SK-N-MC (cell line): ENCODE results near the gene PXN.
"Not testable (repeated sequence)": the region's sequence is repeated elsewhere in the genome, so short reads cannot be mapped to it uniquely, and the experiment has no call there.

Source experiments
- DNase-seq: peaks from one replicate; pipeline ENCODE4 v3.0.0-alpha.2; 2011; ENCODE audit warnings: low read depth, low spot score
- H3K27ac ChIP-seq: fragments of 200-600 bp; sonication (generic); 2 replicates; pipeline ENCODE4 v1.5.1; 2016; ENCODE audit warnings: mixed run types
- H3K36me3 ChIP-seq: fragments of 200-600 bp; sonication (generic); 2 replicates; pipeline ENCODE4 v1.6.1; 2017; ENCODE audit warnings: antibody characterized with exemption, low read length, mixed read lengths; ENCODE audit not compliant: insufficient read depth
- H3K4me3 ChIP-seq: fragments of 200-600 bp; sonication (generic); 2 replicates; pipeline ENCODE4 v1.5.1; 2016
- H3K9ac ChIP-seq: fragments of 200-600 bp; sonication (generic); 2 replicates; pipeline ENCODE4 v1.8.0; 2017; ENCODE audit warnings: mixed run types, mixed read lengths; ENCODE audit not compliant: insufficient read length
- H3K9me3 ChIP-seq: fragments of 200-600 bp; sonication (generic); 2 replicates; pipeline ENCODE4 v1.6.1; 2017; ENCODE audit warnings: low read depth, mild to moderate bottlenecking, antibody characterized with exemption, low read length, moderate library complexity, mixed read lengths
- EZH2 ChIP-seq: fragments of 200-600 bp; sonication (generic); IDR thresholded peaks from one replicate; pipeline ENCODE4 v1.6.1; 2017; ENCODE audit warnings: antibody characterized with exemption
- FOXP2 ChIP-seq: optimal IDR thresholded peaks from 2 replicates; pipeline ENCODE3; 2011; ENCODE audit warnings: mild to moderate bottlenecking, moderate library complexity; ENCODE audit not compliant: insufficient read depth; ENCODE audit errors: extremely low read length, control extremely low read depth
- POLR2AphosphoS5 ChIP-seq: IDR thresholded peaks from 2 replicates; pipeline ENCODE4 v1.6.1; 2012; ENCODE audit warnings: mild to moderate bottlenecking, low read depth, low read length, borderline replicate concordance

Gene PXN

DNA sequence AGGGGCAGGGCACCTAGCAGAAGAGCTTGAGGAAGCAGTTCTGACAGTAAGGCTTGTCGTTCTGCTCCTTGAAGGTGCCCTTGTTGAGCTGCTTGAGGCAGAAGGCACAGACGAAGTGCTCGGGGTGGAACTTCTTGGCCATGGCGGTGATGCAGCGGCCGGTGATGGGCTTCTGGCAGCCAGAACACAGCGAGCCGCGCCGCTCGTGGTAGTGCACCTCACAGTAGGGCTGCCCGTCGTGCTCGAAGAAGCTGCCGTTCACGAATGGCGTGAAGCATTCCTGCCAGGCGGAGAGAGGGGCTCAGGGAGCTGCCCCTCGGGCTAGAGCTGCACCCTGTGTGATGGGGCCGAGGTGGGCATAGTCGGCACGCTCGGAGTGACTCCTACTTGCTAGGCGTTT, 53.2 kb downstream of the PXN start:
- no peak overlapping the region for H3K9ac ChIP-seq
- peaks cover 32% of the 10 kb centered on the region; the same call in 1 of the 2 replicates for H3K36me3 ChIP-seq
- no peak overlapping the region for H3K27ac ChIP-seq
- DNase-seq: no peak
- no peaks in the 10 kb centered on the region for H3K9me3 ChIP-seq
- TF ChIP-seq POLR2AphosphoS5 (no peak), FOXP2 (no peak), EZH2 (no peak)
- H3K4me3 ChIP-seq: no peak overlapping the region

GRCh38 chr12:120211904-120212283, 53.6 kb downstream of the PXN start:
- Histone ChIP-seq H3K4me3 (no peak overlapping the region), H3K27ac (no peak overlapping the region), H3K9me3 (no peaks in the 10 kb centered on the region), H3K36me3 (peaks cover 34% of the 10 kb centered on the region; the same call in 1 of the 2 replicates), H3K9ac (no peak overlapping the region)
- TF ChIP-seq EZH2 (no peak), FOXP2 (no peak), POLR2AphosphoS5 (no peak)
- no peak for DNase-seq

DNA sequence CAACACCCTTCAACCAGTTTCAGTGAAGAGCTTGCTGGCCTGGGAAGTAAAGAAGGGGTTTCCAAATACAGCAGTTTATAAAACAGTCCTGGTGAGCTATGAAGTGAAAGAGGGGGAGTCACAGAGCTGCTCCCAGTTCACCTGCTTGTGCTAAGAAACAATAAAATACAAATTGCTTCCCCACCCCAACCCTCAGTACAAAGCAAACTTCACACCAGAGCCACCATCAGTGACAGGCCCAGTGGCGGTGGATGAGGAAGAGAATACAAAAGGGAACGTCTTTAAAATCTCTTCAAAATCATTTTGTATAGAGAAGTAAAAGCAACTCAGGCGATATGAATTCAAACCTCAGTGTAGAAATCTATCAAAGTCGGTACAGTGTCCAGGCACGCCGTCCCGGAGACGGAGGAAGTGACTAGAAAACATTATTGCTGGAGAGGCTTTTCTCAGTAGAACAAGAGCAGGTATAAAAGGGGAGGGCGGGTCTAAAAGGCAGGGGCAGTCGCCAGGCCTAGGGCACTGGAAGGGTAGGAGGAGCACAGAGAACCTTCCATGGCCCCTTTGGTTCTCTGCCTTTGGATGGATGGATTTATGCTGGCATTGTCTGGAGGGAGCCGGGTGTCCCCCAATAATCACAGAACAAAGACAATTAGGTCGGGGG, 54.2 kb downstream of the PXN start:
- H3K36me3 ChIP-seq: peaks cover 38% of the 10 kb centered on the region
- TF ChIP-seq EZH2 (no peak), POLR2AphosphoS5 (no peak), FOXP2 (no peak)
- H3K9ac ChIP-seq: no peak overlapping the region
- no peak for DNase-seq
- no peak overlapping the region for H3K4me3 ChIP-seq
- no peak overlapping the region for H3K27ac ChIP-seq
- H3K9me3 ChIP-seq: no peaks in the 10 kb centered on the region

- H3K27ac ChIP-seq: no peak overlapping the region
- no peak overlapping the region for H3K9ac ChIP-seq
- peaks cover 44% of the 10 kb centered on the region for H3K36me3 ChIP-seq
- no peak overlapping the region for H3K4me3 ChIP-seq
- DNase-seq: no peak
- H3K9me3 ChIP-seq: no peaks in the 10 kb centered on the region
- TF ChIP-seq FOXP2 (no peak), EZH2 (no peak), POLR2AphosphoS5 (no peak)
These were observed 55.7 kb downstream of the PXN start for GRCh38 chr12:120209851-120210250.

- Histone ChIP-seq H3K4me3 (no peak overlapping the region), H3K9ac (no peak overlapping the region), H3K9me3 (no peaks in the 10 kb centered on the region), H3K27ac (no peak overlapping the region), H3K36me3 (peaks cover 37% of the 10 kb centered on the region)
- DNase-seq: no peak
- TF ChIP-seq POLR2AphosphoS5 (no peak), EZH2 (no peak), FOXP2 (no peak)
These were observed 58.3 kb downstream of the PXN start for GRCh38 chr12:120207227-120207626.

DNA sequence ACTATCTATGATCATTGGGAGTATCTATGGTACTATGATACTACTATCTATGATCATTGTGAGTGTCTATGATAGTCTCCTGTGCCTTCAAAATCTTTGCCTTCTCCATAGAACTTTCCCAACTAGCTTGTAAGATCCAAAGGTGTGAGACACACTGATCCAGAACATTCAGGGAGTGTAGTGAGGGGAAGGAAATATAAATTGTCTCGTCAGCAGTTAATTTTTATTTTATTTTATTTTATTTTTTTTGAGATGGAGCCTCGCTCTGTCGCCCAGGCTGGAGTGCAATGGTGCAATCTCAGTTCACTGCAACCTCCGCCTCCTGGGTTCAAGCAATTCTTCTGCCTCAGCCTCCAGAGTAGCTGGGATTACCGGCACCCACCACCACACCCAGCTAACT, 58.7 kb downstream of the PXN start:
- not testable (repeated sequence) for DNase-seq
- H3K36me3 ChIP-seq: peaks cover 35% of the 10 kb centered on the region

GRCh38 chr12:120206228-120206627, 59.3 kb downstream of the PXN start:
- no peak for DNase-seq
- TF ChIP-seq EZH2 (no peak), POLR2AphosphoS5 (no peak), FOXP2 (no peak)
- no peak overlapping the region for H3K27ac ChIP-seq
- H3K9me3 ChIP-seq: no peaks in the 10 kb centered on the region
- H3K36me3 ChIP-seq: peaks cover 31% of the 10 kb centered on the region
- H3K9ac ChIP-seq: no peak overlapping the region
- no peak overlapping the region for H3K4me3 ChIP-seq

More for the DNA sequence above, 58.7 kb downstream of the PXN start:
- not testable (repeated sequence) for H3K9me3 ChIP-seq, H3K9ac ChIP-seq, H3K27ac ChIP-seq, H3K4me3 ChIP-seq

GRCh38 chr12:120204171-120204570, 61.4 kb downstream of the PXN start:
- no peaks in the 10 kb centered on the region for H3K9me3 ChIP-seq

GRCh38 chr12:120200364-120200800, 65.1 kb downstream of the PXN start:
- no peak for DNase-seq
- Histone ChIP-seq H3K9me3 (no peaks in the 10 kb centered on the region), H3K27ac (peak overlapping the region; percentile 96), H3K4me3 (peak overlapping the region; percentile 89), H3K9ac (peak overlapping the region; percentile 97), H3K36me3 (peaks cover 49% of the 10 kb centered on the region)
- TF ChIP-seq POLR2AphosphoS5: no peak
- TF ChIP-seq EZH2: no peak
- TF ChIP-seq FOXP2: no peak

More at GRCh38 chr12:120204171-120204570, 61.4 kb downstream of the PXN start:
- Histone ChIP-seq H3K27ac (no peak overlapping the region), H3K9ac (no peak overlapping the region), H3K4me3 (no peak overlapping the region), H3K36me3 (peaks cover 32% of the 10 kb centered on the region)
- no peak for DNase-seq
- TF ChIP-seq EZH2: no peak
- no peak for TF ChIP-seq FOXP2
- TF ChIP-seq POLR2AphosphoS5: no peak
